HCT116 (cell line): Measurements from ENCODE around the gene MYH14.
"Not testable (repeated sequence)": the region's sequence is repeated elsewhere in the genome, so short reads cannot be mapped to it uniquely, and the experiment has no call there.

Source experiments
- POLR2A ChIP-seq: IDR thresholded peaks from 2 replicates; pipeline ENCODE4 v1.7.0; 2011; ENCODE audit warnings: borderline replicate concordance; ENCODE audit not compliant: insufficient read depth, insufficient read length; ENCODE audit errors: extremely low read depth
- TF ChIP-seq, protein P1 (sequence below), 3 experiments: fragments of 200-600 bp in 1 of 3; sonication (generic) in 1 of 3; IDR thresholded peaks in 2 of 3; conservative IDR thresholded peaks in 1 of 3; 2 replicates each; pipeline ENCODE4 v1.5.1; 2012 to 2017; ENCODE audit warnings: low read depth in 2 of 3, low read length in 2 of 3, antibody characterized with exemption in 1 of 3, borderline replicate concordance in 1 of 3, control low read depth in 1 of 3, mild to moderate bottlenecking in 1 of 3, mixed read lengths in 1 of 3, mixed run types in 1 of 3, moderate library complexity in 1 of 3; ENCODE audit not compliant: insufficient read depth in 1 of 3
- TF ChIP-seq, protein P2 (sequence below): IDR thresholded peaks from 2 replicates; pipeline ENCODE4 v1.6.1; 2012

DNA sequence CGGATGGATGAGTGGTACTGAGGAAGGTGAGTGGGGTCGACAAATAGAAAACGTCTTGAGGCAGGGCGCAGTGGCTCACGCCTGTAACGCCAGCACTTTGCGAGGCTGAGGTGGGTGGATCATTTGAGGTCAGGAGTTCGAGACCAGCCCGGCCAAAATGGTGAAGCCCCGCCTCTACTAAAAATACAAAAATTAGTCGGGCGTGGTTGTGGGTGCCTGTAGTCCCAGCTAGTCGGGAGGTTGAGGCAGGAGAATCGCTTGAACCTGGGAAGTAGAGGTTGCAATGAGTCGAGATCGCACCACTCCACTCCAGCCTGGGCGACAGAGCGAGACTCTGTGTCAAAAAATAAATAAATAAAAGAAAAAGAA, 126.5 kb downstream of the MYH14 start:
- TF ChIP-seq, protein P1, sequence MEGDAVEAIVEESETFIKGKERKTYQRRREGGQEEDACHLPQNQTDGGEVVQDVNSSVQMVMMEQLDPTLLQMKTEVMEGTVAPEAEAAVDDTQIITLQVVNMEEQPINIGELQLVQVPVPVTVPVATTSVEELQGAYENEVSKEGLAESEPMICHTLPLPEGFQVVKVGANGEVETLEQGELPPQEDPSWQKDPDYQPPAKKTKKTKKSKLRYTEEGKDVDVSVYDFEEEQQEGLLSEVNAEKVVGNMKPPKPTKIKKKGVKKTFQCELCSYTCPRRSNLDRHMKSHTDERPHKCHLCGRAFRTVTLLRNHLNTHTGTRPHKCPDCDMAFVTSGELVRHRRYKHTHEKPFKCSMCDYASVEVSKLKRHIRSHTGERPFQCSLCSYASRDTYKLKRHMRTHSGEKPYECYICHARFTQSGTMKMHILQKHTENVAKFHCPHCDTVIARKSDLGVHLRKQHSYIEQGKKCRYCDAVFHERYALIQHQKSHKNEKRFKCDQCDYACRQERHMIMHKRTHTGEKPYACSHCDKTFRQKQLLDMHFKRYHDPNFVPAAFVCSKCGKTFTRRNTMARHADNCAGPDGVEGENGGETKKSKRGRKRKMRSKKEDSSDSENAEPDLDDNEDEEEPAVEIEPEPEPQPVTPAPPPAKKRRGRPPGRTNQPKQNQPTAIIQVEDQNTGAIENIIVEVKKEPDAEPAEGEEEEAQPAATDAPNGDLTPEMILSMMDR (IDR thresholded peaks at IDR 0.05 in 2 of 3, conservative IDR thresholded peaks at IDR 0.05 in 1 of 3; ENCODE audit: borderline replicate concordance in 1 of 3, insufficient read depth in 1 of 3, low read depth in 2 of 3, low read length in 2 of 3) = not testable (repeated sequence)
- not testable (repeated sequence) for TF ChIP-seq POLR2A
- TF ChIP-seq, protein P2, sequence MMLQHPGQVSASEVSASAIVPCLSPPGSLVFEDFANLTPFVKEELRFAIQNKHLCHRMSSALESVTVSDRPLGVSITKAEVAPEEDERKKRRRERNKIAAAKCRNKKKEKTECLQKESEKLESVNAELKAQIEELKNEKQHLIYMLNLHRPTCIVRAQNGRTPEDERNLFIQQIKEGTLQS = not testable (repeated sequence)
